ENCODE data around the gene C19orf25. TPM values are rescaled to one million over a fixed set of nuclear protein-coding genes. Genes with fewer than 3 reads are reported as not detected.

The C19orf25 gene
- total and polyA plus RNA-seq, 2 of the 13 experiments (the other 11 are each of a cell fraction or from before 2014, with no cell fraction given): 14.2 to 32.4 TPM

GRCh38 chr19:1459479-1459878 lies 19.5 kb downstream of the C19orf25 start:
- no peak for FAIRE-seq
- no peak overlapping the region for H3K4me3 ChIP-seq (replicated peaks in 1 of 3; ENCODE audit: insufficient read depth in 1 of 3, low read depth in 2 of 3, low read length in 3 of 3)
- intact Hi-C loops (cut with micrococcal nuclease; ENCODE audit: unreplicated experiment) (no loop called here), in situ Hi-C loops (cut with HindIII; ENCODE audit: extremely low pct_ligation_motif_present, low pct_unique_long_range_greater_than_20kb) (loop anchor here (5.0 kb wide), 1 partner anchor 53 kb away; the partner anchor contains the start of gene ADAMTSL5)
- peaks cover 0 to 25% of the 10 kb centered on the region in 2 experiments; a peak in 4 of 5 replicates for H3K27me3 ChIP-seq (ENCODE audit: control insufficient read depth in 1 of 2, insufficient read depth in 2 of 2, low read length in 2 of 2)
- TF ChIP-seq POLR2G (IDR thresholded peaks at IDR 0.05; ENCODE audit: low read depth, low read length) (peak; percentile 45; the same call in 1 of the 2 replicates), ZBTB44 (CRISPR knock-in tag; IDR thresholded peaks at IDR 0.05) (no peak)
- no peak overlapping the region for H2AFZ ChIP-seq (ENCODE audit: low read length)
- ATAC-seq: no peak
- 65% methylated on average over 9 of the region's 9 CpGs for WGBS (ENCODE audit: low lambda C conversion rate)
- H4K20me1 ChIP-seq (ENCODE audit: insufficient read depth, low read length): peaks cover 5% of the 10 kb centered on the region; the same call in 1 of the 2 replicates
- H3K9me3 ChIP-seq (ENCODE audit: low read length): no peaks in the 10 kb centered on the region
- CTCF ChIA-PET (ENCODE audit: low intra/inter-chr PET ratio, low total read pairs): no interaction called here
- H3K27ac ChIP-seq (ENCODE audit: extremely low read length, insufficient read depth, low read length): no peak overlapping the region
- H3K79me2 ChIP-seq (ENCODE audit: insufficient read depth, low read length): no peaks in the 10 kb centered on the region
- BruUV-seq (replicated peaks): TSS peak; percentile 39
- no peak overlapping the region for H3K4me2 ChIP-seq (ENCODE audit: low read depth, low read length)
- no peak overlapping the region for H3K9ac ChIP-seq (ENCODE audit: insufficient read depth, low read depth, low read length)
- no peaks in the 10 kb centered on the region for H3K36me3 ChIP-seq (replicated peaks in 1 of 2; ENCODE audit: control insufficient read depth in 1 of 2, insufficient read depth in 2 of 2, low read length in 2 of 2)
- peaks cover 35% of the 10 kb centered on the region for H3K4me1 ChIP-seq (ENCODE audit: insufficient read depth, low read length)
- POLR2A ChIA-PET: no interaction called here
- no peak for DNase-seq (ENCODE audit: low spot score)

GRCh38 chr19:1457892-1458291 lies 21.1 kb downstream of the C19orf25 start:
- intact Hi-C loops (cut with micrococcal nuclease; ENCODE audit: unreplicated experiment) (no loop called here), in situ Hi-C loops (cut with HindIII; ENCODE audit: extremely low pct_ligation_motif_present, low pct_unique_long_range_greater_than_20kb) (loop anchor here (5.0 kb wide), 1 partner anchor 54 kb away; the partner anchor contains the start of gene ADAMTSL5)
- peaks cover 1 to 38% of the 10 kb centered on the region in 2 experiments; a peak in 4 of 5 replicates for H3K27me3 ChIP-seq (ENCODE audit: control insufficient read depth in 1 of 2, insufficient read depth in 2 of 2, low read length in 2 of 2)
- FAIRE-seq (no peak), ATAC-seq (no peak), DNase-seq (ENCODE audit: low spot score) (no peak)
- H3K4me2 ChIP-seq (ENCODE audit: low read depth, low read length): no peak overlapping the region
- CTCF ChIA-PET (ENCODE audit: low intra/inter-chr PET ratio, low total read pairs): no interaction called here
- peaks cover 5% of the 10 kb centered on the region; the same call in 1 of the 2 replicates for H4K20me1 ChIP-seq (ENCODE audit: insufficient read depth, low read length)
- BruUV-seq (replicated peaks): no TSS peak
- no peak overlapping the region for H3K4me3 ChIP-seq (replicated peaks in 1 of 3; ENCODE audit: insufficient read depth in 1 of 3, low read depth in 2 of 3, low read length in 3 of 3)
- 57% methylated on average over 4 of the region's 16 CpGs for WGBS (ENCODE audit: low lambda C conversion rate)
- no peaks in the 10 kb centered on the region for H3K36me3 ChIP-seq (replicated peaks in 1 of 2; ENCODE audit: control insufficient read depth in 1 of 2, insufficient read depth in 2 of 2, low read length in 2 of 2)
- POLR2A ChIA-PET: no interaction called here
- H3K27ac ChIP-seq (ENCODE audit: extremely low read length, insufficient read depth, low read length): no peak overlapping the region
- H3K4me1 ChIP-seq (ENCODE audit: insufficient read depth, low read length): peaks cover 50% of the 10 kb centered on the region
- no peak overlapping the region for H3K9ac ChIP-seq (ENCODE audit: insufficient read depth, low read depth, low read length)
- H3K9me3 ChIP-seq (ENCODE audit: low read length): no peaks in the 10 kb centered on the region
- H2AFZ ChIP-seq (ENCODE audit: low read length): no peak overlapping the region
- no peaks in the 10 kb centered on the region for H3K79me2 ChIP-seq (ENCODE audit: insufficient read depth, low read length)
- TF ChIP-seq ZNF326 (CRISPR knock-in tag; IDR thresholded peaks at IDR 0.05; ENCODE audit: borderline replicate concordance) (0 out of 2 replicates have a peak, but pooled peaks have one; percentile 29), MTA1 (CRISPR knock-in tag; IDR thresholded peaks at IDR 0.05; ENCODE audit: borderline replicate concordance) (no peak), E2F2 (CRISPR knock-in tag; IDR thresholded peaks at IDR 0.05; ENCODE audit: borderline replicate concordance) (no peak), HCFC1 (IDR thresholded peaks at IDR 0.05; ENCODE audit: low read depth, low read length) (no peak), MTF1 (CRISPR knock-in tag; IDR thresholded peaks at IDR 0.05) (no peak), ZNF331 (CRISPR knock-in tag; IDR thresholded peaks at IDR 0.05) (no peak), KDM2A (CRISPR knock-in tag; IDR thresholded peaks at IDR 0.05; ENCODE audit: borderline replicate concordance, low read depth) (peak; percentile 64; the same call in 1 of the 2 replicates), AGO2 (optimal IDR thresholded peaks at IDR 0.05; ENCODE audit: low read depth, low read length) (peak; percentile 59), REL (CRISPR knock-in tag; conservative IDR thresholded peaks at IDR 0.05) (no peak), ZNF598 (CRISPR knock-in tag; IDR thresholded peaks at IDR 0.05; ENCODE audit: borderline replicate concordance) (no peak), ZNF354B (CRISPR knock-in tag; IDR thresholded peaks at IDR 0.05) (0 out of 2 replicates have a peak, but pooled peaks have one; percentile 16), ZNF496 (CRISPR knock-in tag; IDR thresholded peaks at IDR 0.05; ENCODE audit: insufficient replicate concordance) (no peak), ZNF550 (CRISPR knock-in tag; IDR thresholded peaks at IDR 0.05; ENCODE audit: borderline replicate concordance) (no peak)
- TF ChIP-seq, protein P1, sequence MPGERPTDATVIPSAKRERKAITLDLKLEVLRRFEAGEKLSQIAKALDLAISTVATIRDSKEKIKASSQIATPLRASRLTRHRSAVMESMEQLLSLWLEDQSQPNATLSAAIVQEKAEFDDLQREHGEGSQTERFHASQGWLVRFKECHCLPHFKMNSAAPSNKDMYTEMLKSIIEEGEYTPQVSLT (CRISPR knock-in tag; IDR thresholded peaks at IDR 0.05; ENCODE audit: borderline replicate concordance, low read depth): no peak
